22Rv1 (cell line): ENCODE results near the gene OSER1.
"Not testable (repeated sequence)": the region's sequence is repeated elsewhere in the genome, so short reads cannot be mapped to it uniquely, and the experiment has no call there.

Experiments used
- H3K27ac ChIP-seq: fragments of 450-650 bp; 2 replicates; pipeline ENCODE4 v1.5.1; 2017
- CTCF ChIP-seq: fragments of 450-650 bp; IDR thresholded peaks from 2 replicates; pipeline ENCODE4 v1.5.1; 2017; ENCODE audit warnings: mild to moderate bottlenecking
- ZFX ChIP-seq: fragments of 450-650 bp; IDR thresholded peaks from 2 replicates; pipeline ENCODE4 v1.6.1; 2017; ENCODE audit warnings: antibody characterized with exemption, borderline replicate concordance

The OSER1 gene

DNA sequence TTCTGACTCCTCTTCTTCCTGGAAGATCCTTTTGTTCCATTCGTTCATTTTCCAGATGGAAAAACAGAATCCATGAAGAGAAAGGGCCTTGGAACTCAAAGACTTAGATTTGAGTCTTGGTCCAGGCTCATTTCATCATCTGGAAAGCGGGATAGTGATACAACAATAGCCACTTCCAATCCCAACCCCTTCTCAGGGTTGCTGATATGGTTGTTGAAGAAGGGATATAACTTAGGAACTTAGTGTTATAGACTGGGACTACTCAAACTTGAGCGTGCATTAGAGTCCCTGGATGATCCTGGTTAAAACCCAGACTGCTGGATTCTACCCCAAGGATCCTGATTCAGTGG lies 37.8 kb upstream of the OSER1 start:
- no peak overlapping the region for H3K27ac ChIP-seq
- TF ChIP-seq ZFX: no peak
- no peak for TF ChIP-seq CTCF

DNA sequence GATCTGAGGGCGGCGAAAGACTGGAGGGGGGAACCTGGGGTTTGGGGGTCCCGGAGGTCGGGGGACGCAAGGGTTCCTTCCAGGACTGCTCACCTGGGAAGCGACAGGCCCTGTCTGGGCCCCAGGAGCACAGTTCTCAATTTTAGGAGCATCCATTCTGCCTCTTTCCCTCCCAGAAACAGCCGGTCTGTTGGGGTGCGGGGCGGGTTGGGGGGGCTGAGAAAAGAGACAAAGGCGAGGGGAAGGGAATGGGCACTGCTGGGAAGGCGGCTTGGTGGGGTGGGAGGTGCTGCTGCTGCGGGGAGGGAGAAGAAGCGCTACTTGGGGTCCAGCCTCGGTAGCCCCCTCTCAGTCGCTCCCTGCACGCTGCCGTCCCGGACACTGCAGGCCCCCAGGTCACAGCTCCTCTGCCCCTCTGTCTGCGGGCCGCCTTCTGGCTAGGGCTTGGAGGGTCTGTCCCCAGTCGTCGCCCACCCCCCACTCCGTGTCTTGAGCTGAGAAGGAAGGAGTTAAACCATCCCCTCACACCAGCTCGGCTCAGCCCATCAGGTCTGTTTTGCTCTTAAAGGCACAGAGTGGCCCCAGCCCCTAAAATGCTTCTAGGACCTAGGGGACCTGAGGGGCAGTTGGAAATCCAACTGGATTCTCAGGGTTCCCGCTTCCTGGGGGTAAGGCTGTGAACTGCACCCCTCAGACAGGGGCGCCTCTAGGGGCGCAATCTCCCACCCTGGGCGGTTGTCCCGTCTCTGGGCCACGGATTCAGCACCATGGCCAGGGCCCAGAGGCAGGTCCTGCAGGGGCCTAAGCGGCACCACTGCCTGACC lies 37.2 kb upstream of the OSER1 start:
- TF ChIP-seq CTCF (no peak), ZFX (no peak)
- no peak overlapping the region for H3K27ac ChIP-seq

DNA sequence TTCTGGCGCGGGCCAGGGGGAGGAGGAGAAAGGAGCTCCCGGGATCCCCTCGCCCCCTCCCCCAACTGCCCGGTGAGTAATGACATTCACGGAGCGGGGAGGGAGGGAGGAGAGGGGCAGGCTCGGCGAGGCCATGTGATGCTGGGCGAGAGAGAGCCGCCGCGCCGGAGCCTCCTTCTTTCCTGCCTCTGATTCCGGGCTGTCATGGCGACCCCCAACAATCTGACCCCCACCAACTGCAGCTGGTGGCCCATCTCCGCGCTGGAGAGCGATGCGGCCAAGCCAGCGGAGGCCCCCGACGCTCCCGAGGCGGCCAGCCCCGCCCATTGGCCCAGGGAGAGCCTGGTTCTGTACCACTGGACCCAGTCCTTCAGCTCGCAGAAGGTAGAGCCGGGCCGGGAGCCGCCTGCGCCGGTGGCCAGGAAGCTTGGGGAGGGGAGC lies 36.6 kb upstream of the OSER1 start, which contains the start of gene GDAP1L1:
Gene GDAP1L1, plus strand, starts transcription at position 178 of the 441 bp plus-strand sequence. Its CDS starts 27 bp downstream, at position 205.
- TF ChIP-seq ZFX: no peak
- no peak for TF ChIP-seq CTCF

DNA sequence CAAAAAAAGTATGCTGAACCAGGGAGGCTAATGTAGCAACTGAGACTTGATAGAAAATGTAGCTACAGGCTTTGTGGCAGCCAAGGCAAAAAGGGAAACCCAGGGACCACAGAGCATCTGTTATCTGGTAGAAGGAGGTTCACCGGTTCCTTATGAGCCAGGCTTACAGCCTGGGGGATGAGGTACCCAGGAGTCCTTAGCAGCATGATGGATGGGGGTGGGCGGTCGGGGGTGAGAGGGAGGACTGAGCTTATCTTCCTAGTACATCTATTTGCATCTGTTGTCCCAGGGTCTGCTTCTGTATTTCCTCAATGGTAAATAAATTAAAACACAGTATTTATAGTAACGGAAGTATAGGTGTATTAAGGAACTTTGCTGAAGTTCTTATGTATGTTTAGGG lies 35.4 kb upstream of the OSER1 start:
- no peak overlapping the region for H3K27ac ChIP-seq
- TF ChIP-seq ZFX: no peak
- no peak for TF ChIP-seq CTCF

More for the DNA sequence above, 36.6 kb upstream of the OSER1 start, which contains the start of gene GDAP1L1:
- H3K27ac ChIP-seq: no peak within 1 kb of the TSS

DNA sequence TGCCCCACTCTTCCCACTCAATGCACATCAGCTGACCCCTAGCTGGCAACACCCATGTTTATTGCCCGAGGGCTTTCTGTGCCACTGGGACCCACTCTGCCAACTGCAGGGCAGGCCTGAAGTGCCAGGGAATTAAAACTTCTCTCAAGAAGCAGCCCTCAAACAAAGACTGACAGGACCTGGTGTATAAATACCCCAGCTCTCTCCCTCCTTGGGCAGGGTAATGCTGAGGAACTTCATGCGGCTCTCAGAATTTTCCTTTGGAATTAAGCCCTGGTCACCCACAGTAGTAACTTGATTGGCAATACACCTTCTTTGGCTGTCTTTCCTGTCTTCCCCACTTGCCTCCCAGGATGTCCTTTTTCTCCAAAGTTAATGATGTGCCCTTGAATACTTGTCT lies 31.2 kb upstream of the OSER1 start:
- H3K27ac ChIP-seq: no peak overlapping the region
- no peak for TF ChIP-seq ZFX
- TF ChIP-seq CTCF: no peak

GRCh38 chr20:44236840-44237239 lies 26.3 kb upstream of the OSER1 start:
- H3K27ac ChIP-seq: not testable (repeated sequence)

- H3K27ac ChIP-seq: no peak overlapping the region
- TF ChIP-seq ZFX: no peak
- no peak for TF ChIP-seq CTCF
Observed at GRCh38 chr20:44235702-44236101, 25.1 kb upstream of the OSER1 start.
